GM19372 (cell line): ENCODE data around the gene KLHL22.
"Not testable (repeated sequence)": the region's sequence is repeated elsewhere in the genome, so short reads cannot be mapped to it uniquely, and the experiment has no call there.

Source experiments
- ATAC-seq: cut with Tn5 transposase; IDR thresholded peaks from one replicate; pipeline ENCODE4 v1.9.1; 2021; ENCODE audit warnings: mild to moderate bottlenecking, low read depth, moderate library complexity; ENCODE audit not compliant: unreplicated experiment

The KLHL22 gene

GRCh38 chr22:20472629-20473442 lies 22.8 kb downstream of the KLHL22 start:
- no peak for ATAC-seq

GRCh38 chr22:20471126-20471833 lies 24.3 kb downstream of the KLHL22 start:
- no peak for ATAC-seq

DNA sequence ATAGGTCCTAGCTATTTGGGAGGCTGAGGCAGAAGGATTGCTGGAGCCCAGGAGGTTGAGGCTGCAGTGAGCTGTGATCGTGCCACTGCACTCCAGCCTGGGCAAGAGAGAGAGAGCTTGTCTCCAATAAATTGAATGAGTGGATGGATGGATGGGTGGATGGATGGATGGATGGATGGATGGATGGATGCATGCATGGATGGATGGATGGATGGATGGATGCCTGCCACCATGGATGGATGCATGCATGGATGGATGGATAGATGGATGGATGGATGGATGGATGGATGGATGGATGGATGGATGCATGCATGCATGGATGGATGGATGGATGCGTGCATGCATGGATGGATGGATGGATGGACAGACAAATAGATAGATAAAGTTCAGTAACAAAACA lies 25.1 kb downstream of the KLHL22 start:
- ATAC-seq, result not testable (repeated sequence)

DNA sequence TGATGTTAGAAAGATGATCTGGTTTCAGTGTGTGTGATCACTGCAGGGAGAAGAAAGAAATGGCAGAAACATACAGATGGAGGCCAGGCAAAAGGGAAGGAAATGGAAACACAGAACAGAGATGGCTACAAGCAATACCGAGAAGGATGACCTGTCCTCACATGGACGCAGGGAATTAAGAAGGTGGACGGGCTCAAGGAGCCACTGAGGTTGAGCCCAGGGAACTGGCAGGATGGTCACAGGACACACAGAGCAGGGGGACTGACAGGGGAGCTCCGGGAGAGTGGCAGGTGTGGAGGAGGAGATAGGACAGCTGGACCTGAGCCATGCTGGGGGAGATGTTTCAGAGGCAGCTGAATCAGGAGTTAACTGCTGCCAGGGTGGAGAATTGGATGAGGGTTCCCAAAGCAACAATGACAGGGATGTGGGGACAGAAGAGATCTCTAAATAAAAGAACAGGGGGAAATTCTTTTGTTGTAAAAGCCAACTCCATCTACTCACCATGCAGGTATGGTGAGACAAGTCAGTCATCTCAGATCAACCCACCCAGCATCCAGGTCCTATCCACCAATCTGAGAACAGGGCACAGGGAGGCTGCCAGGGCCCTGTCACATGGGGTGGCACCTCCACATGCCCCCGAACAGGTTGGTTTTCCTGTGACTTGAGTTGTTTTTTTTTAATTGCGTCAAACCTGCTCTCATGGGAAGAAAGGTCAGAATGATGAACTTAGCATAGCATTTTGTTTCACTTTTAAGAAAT lies 26.3 kb downstream of the KLHL22 start:
- ATAC-seq, result no peak

DNA sequence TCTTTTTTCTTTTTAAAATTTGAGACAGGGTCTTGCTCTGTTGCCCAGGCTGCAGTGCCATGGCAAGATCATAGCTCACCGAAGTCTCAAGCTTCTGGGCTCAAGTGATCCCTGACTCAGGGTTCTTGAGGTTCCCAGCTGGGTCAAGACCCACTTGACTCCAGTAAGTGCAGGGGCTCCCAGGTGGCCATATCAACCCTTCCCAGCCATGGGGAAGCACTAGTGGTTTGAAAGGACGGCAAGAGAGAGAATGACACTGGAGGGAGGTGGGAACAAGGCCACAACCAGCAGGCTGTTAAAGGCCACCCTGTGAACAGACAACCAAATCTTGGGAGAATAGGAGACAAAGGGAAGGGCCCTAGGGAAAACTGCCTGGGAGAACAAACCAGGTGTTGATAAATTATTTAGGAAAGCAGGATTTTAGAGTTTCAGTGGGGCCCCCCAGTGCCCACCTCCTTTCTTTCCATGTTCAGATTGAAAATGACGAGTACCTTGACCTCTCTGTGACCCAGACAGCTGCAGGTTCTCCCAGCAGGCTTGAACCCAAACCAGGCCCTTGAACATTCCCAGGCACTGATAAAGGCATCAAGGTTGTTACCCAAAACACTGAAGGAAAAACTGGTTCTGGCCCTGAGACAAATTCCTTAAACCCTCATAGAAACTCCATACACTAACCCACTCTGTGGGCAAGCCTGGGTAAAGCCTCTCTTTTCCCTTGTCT lies 28.8 kb downstream of the KLHL22 start:
- no peak for ATAC-seq

GRCh38 chr22:20465759-20466077 lies 29.9 kb downstream of the KLHL22 start:
- ATAC-seq, result no peak

DNA sequence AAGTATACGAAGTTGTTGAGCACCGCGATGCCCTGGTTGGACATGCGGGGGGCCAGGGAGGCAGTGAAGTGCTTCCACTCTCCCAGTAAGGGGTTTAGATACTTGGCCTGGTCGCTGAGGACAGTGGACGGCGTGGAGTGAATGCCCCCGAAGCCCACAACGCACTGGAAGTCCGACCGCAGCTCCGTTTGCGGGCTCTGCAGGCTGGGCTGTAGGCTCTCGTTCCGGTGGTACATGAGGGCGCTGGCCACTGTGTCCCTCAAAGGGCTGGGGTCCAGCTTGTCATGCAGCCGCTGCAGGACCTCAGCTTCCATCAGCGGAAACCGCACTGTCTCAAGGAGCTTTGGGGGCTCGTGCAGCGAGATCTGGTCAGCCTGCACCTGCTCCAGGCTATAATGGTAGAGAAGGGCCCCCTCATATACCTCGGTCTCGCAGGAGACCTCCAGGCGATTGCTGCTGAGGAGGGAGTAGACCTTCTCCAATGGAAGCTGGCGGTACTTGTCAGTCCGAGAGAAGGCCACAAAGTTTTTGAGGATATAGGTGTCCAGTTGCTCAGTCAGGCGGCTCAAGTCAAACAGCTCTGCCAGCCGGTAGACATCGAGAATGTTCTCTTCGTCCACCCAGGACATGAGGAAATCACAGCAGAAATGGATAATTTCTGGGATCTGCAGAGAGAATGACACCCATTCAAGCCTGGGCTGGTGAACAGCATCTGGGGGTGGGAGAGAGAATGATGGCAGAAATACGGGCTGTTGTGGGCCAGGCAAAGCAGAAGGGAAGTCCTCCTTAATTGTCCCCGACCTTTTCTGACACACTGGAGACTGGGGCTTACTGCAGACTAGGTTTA lies 30.5 kb downstream of the KLHL22 start:
- no peak for ATAC-seq

DNA sequence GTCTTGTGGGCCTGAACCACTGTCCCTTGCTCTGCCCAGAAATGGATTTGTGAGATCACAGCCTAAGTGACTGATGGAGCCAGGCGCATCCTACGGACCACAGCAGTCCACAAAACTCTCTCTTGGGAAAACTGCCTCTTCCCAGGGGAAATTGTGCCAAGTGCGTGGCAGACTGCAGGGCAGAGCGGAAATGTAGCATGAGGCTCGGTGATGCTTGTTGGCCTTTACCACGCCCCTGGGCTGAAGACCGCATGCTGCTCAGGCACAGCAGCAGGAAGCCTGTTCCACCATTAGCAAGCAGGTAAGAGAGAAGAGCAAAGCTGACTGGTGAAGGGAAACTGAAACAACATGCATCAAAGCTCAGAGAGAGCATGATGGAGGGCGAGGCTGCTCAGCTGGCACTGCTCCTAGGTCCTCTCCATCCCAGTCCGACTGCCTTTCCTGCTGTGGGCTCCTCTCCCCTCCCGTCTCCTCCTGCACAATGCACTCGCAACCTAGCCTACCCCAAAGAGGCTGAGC lies 31.4 kb downstream of the KLHL22 start:
- no peak for ATAC-seq

GRCh38 chr22:20463324-20464095 lies 32.1 kb downstream of the KLHL22 start:
- no peak for ATAC-seq

DNA sequence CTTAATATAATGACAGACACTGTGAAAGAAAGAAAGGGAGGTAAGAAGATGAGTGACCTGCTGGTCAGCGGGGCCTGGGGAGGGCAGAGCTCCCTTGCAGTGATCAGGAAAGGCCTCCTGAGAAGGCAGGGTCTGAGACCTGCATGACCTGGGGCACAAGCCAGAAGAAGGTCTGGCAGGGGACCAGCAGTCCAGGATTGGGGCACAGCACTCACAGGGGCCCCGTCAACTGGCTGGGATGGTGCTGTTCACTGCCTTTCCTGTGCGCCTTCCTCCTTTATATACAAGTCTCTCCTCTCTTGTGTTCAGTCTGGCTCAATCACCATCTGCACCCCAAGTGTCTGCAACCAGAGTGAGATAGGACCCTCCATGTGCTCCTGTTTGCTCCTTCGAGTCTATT lies 35.7 kb downstream of the KLHL22 start:
- no peak for ATAC-seq

GRCh38 chr22:20459152-20459542 lies 36.4 kb downstream of the KLHL22 start:
- no peak for ATAC-seq

- no peak for ATAC-seq
Measured at GRCh38 chr22:20458530-20459151, 37.0 kb downstream of the KLHL22 start.

DNA sequence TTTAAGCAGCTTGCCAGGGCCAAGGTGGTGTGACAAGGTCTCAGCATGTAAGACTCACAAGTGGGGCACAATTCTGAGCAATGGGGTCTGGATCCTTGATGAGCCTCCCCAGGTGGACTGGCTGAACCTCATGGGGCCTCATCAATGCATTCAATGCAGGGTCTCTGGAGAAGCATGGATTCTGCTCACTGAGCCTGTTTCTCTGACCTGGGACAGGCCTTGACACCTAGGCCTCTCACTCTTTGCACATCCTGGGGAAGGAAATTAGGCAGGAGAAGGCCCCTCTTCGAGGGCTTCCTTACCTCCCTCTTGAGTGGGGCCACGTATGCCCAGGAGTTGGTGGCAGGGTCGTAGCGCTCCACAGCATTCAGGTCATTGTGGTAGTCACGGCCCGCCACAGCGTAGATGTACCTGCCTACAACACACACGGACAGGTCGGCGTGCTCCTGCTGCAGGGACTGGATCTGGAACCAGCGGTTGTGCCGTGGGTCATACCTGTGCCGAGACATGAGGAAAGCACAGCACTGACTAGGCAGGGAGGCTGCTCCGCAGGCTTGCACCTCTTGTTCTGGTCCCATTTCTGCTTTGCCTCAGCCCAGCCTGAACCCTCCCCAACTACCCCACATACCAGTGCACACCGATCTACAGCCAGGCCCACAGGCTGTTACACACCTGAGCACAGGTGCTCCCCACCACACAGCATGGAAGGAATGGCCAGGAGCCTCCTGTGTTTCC lies 37.9 kb downstream of the KLHL22 start:
- no peak for ATAC-seq

DNA sequence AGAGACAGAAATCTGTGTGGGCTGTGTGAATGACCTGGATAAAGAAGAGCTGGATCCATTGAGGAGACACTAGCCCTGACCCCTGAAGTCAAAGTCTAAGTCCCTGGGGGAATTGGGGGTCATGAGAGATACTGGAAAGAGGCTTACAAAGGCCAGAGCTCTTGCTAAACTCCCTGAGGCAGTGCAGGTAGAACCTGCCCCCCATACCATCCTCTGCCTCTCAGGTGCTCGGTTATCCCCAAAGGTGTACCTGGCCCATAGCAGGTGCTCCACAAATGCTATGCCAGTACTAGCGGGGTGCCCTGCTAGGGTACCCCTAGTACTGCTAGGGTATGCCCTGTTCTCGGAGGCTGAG lies 38.9 kb downstream of the KLHL22 start:
- no peak for ATAC-seq

GRCh38 chr22:20456064-20456721 lies 39.4 kb downstream of the KLHL22 start:
- ATAC-seq, result no peak

GRCh38 chr22:20455709-20456063 lies 39.9 kb downstream of the KLHL22 start:
- no peak for ATAC-seq

DNA sequence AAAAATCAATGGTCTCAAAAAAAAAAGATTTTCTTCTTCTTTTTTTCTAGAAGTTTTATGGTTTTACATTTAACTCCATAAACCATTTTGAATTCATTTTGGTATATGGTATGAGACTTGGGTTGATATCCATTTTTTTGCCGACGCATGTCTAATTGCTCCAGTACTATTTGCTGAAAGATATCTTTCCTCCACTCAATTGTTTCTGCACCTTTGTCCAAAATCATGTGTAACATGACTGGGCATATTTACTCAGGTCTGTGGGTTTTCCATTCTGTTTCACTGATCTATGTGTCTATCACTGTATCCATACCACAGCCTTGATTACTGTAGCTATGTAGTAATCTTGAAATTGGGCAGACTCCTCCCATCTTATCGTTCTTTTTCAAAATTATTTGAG lies 42.4 kb downstream of the KLHL22 start:
- ATAC-seq, result no peak

DNA sequence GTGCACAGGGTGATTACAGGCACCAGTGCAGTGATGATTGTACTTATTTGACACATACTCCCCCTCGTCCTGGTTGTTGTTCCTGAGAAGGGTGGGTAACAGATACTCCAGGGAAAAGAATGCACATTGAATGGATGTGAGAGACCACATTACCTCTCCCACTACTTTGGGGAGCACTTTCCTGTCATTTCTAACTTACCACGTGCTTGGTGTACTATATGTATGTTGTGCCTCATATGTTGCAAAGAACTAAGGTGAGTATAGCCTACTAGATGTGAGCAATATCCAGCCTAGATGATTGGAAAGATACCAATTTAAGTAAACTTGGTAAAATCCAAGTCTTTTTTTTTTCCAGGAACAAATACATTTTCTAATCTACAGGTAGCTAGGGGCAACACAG lies 43.7 kb downstream of the KLHL22 start:
- no peak for ATAC-seq
